GM23248 (cell line): Measurements from ENCODE around the gene HYLS1.

Experiments
- EZH2 ChIP-seq: fragments of 200-600 bp; sonication (generic); IDR thresholded peaks from 2 replicates; pipeline ENCODE4 v1.6.1; 2018; ENCODE audit warnings: antibody characterized with exemption, mild to moderate bottlenecking; ENCODE audit not compliant: insufficient read depth, poor library complexity, severe bottlenecking
- EZH2phosphoT487 ChIP-seq: fragments of 200-600 bp; sonication (generic); IDR thresholded peaks from 2 replicates; pipeline ENCODE4 v1.6.1; 2018; ENCODE audit warnings: antibody characterized with exemption, moderate library complexity, mild to moderate bottlenecking, low read depth; ENCODE audit not compliant: insufficient read depth

DNA sequence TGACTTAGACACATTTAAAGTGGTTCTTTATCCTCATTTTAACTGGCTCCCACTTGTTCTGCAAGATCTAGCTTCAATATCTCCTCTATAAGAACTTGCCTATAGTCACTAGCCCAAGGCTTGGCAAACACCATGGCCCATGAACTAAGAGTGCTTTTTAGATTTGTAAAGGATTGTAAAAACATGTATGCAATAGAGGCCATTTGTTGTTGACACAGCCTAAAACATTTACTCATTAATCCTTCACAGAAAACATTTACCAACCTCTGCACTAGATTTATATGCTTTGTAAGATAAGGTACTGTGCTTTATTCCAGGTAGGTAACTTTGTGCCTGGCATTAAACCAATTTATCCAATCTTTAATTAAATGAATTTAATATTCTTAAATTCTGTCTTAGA is 5.5 kb downstream of the HYLS1 start:
- TF ChIP-seq EZH2phosphoT487 (no peak), EZH2 (no peak)
